Suppressor macrophage (primary cell): ENCODE results near the gene GLIS2.

ENCODE experiments used
- DNase-seq, 4 experiments: peaks; one replicate each; pipeline ENCODE4 v3.0.0-alpha.2; 2020 to 2022

GLIS2 gene

GRCh38 chr16:4352843-4353242 is 37.0 kb downstream of the GLIS2 start:
- no peak for DNase-seq

GRCh38 chr16:4353675-4354074 is 37.8 kb downstream of the GLIS2 start:
- DNase-seq: no peak

GRCh38 chr16:4354512-4355409 is 38.9 kb downstream of the GLIS2 start:
- DNase-seq: no peak

GRCh38 chr16:4356820-4357219 is 41.0 kb downstream of the GLIS2 start:
- no peak for DNase-seq

GRCh38 chr16:4358236-4358635 is 42.4 kb downstream of the GLIS2 start:
- DNase-seq: no peak

GRCh38 chr16:4358831-4359561 is 43.1 kb downstream of the GLIS2 start:
- peak; percentile 48 to 70 (median 56) for DNase-seq

- no peak for DNase-seq
These were observed 44.0 kb downstream of the GLIS2 start for GRCh38 chr16:4359914-4360313.

- DNase-seq: peak in 1 of 4 experiments; percentile 16
These were observed 44.7 kb downstream of the GLIS2 start for GRCh38 chr16:4360538-4361021.

GRCh38 chr16:4361033-4361943 is 45.4 kb downstream of the GLIS2 start:
- DNase-seq: no peak

GRCh38 chr16:4361944-4362311 is 46.1 kb downstream of the GLIS2 start:
- DNase-seq: no peak

GRCh38 chr16:4362476-4363135 is 46.7 kb downstream of the GLIS2 start:
- no peak for DNase-seq

GRCh38 chr16:4364196-4365013 is 48.5 kb downstream of the GLIS2 start:
- DNase-seq: no peak

- DNase-seq: no peak
These were observed 49.1 kb downstream of the GLIS2 start for GRCh38 chr16:4365014-4365406.

GRCh38 chr16:4365615-4366014 is 49.7 kb downstream of the GLIS2 start:
- DNase-seq: no peak

- DNase-seq: no peak
These were observed 50.1 kb downstream of the GLIS2 start for GRCh38 chr16:4366016-4366415.

- no peak for DNase-seq
These were observed 51.6 kb downstream of the GLIS2 start for GRCh38 chr16:4367393-4367856.

- DNase-seq: no peak
These were observed 53.3 kb downstream of the GLIS2 start for GRCh38 chr16:4369007-4369733.

- DNase-seq: no peak
These were observed 54.3 kb downstream of the GLIS2 start for GRCh38 chr16:4370151-4370550.

- DNase-seq: no peak
These were observed 54.9 kb downstream of the GLIS2 start for GRCh38 chr16:4370570-4371356.
